ENCODE results near the gene ERICH6. TPM values are rescaled to one million over a fixed set of nuclear protein-coding genes. Genes with fewer than 3 reads are reported as not detected.

ERICH6 gene
- 1 to 10 TPM in 1 of 6 donors, not detected in 5; 2.1 TPM for total RNA-seq

GRCh38 chr3:150703756-150704344 is at the start of gene ERICH6:
Gene ERICH6 (minus strand): TSS chr3:150703920. CDS start chr3:150703898, 22 bp downstream.
- Histone ChIP-seq H3K27ac (peak within 1 kb of the TSS; percentile 80 to 88 (median 86)), H3K36me3 (no peaks in the 10 kb centered on the region), H3K27me3 (no peaks in the 10 kb centered on the region), H3K9me3 (no peaks in the 10 kb centered on the region), H3K4me3 (peak within 1 kb of the TSS; percentile 12 to 69 (median 61)), H3K4me1 (peaks cover 5 to 15% (median 11%) of the 10 kb centered on the region in 4 donors)
- DNase-seq (peak; percentile 96 to 98), ATAC-seq (ENCODE audit: low FRiP score in 2 of 2) (peak; percentile 98 to 99)
- 0% methylated on average over 35 of the region's 35 CpGs for WGBS, 2 donors
- no peak for TF ChIP-seq EP300 (IDR thresholded peaks at IDR 0.05)
- TF ChIP-seq CTCF (IDR thresholded peaks at IDR 0.05) = peak; percentile 8 to 57 (median 42)
- TF ChIP-seq POLR2AphosphoS5 (IDR thresholded peaks at IDR 0.05) = peak in 1 of 2 donors; percentile 56
- TF ChIP-seq POLR2A (IDR thresholded peaks at IDR 0.05) = peak in 2 of 4 donors; percentile 29 to 69

GRCh38 chr3:150751781-150752263 is 48.1 kb upstream of the ERICH6 start:
- H3K27me3 ChIP-seq = no peaks in the 10 kb centered on the region
- H3K4me3 ChIP-seq = no peak overlapping the region
- ATAC-seq (ENCODE audit: low FRiP score in 2 of 2) (peak; percentile 51 to 92), DNase-seq (peak in 1 of 2 donors; percentile 68)
- peaks cover 38 to 74% (median 63%) of the 10 kb centered on the region in 4 donors for H3K4me1 ChIP-seq
- peak in 1 of 4 donors; percentile 24 for TF ChIP-seq POLR2A (IDR thresholded peaks at IDR 0.05)
- no peak for TF ChIP-seq POLR2AphosphoS5 (IDR thresholded peaks at IDR 0.05)
- peak in 2 of 4 donors; percentile 2 to 35 for TF ChIP-seq EP300 (IDR thresholded peaks at IDR 0.05)
- TF ChIP-seq CTCF (IDR thresholded peaks at IDR 0.05) = no peak
- peak overlapping the region; percentile 22 to 74 (median 58) for H3K27ac ChIP-seq
- H3K36me3 ChIP-seq = peaks cover 0 to 2% (median 0%) of the 10 kb centered on the region in 4 donors
- H3K9me3 ChIP-seq = no peaks in the 10 kb centered on the region
- 63 to 73% methylated on average over 2 of the region's 2 CpGs for WGBS, 2 donors

- Histone ChIP-seq H3K4me3 (no peak overlapping the region), H3K36me3 (peaks cover 0 to 2% (median 0%) of the 10 kb centered on the region in 4 donors), H3K27ac (no peak overlapping the region), H3K9me3 (no peaks in the 10 kb centered on the region), H3K4me1 (peaks cover 41 to 85% (median 63%) of the 10 kb centered on the region in 4 donors), H3K27me3 (no peaks in the 10 kb centered on the region)
- 88% methylated on average over 6 of the region's 6 CpGs for WGBS, 2 donors
- TF ChIP-seq POLR2A (IDR thresholded peaks at IDR 0.05) (no peak), EP300 (IDR thresholded peaks at IDR 0.05) (no peak)
- no peak for ATAC-seq (ENCODE audit: low FRiP score in 2 of 2)
- no peak for DNase-seq
These were observed 45.5 kb upstream of the ERICH6 start for GRCh38 chr3:150749255-150749654.

GRCh38 chr3:150748684-150749047 is 44.9 kb upstream of the ERICH6 start:
- Histone ChIP-seq H3K27me3 (no peaks in the 10 kb centered on the region), H3K4me3 (no peak overlapping the region), H3K9me3 (no peaks in the 10 kb centered on the region), H3K36me3 (peaks cover 0 to 2% (median 0%) of the 10 kb centered on the region in 4 donors), H3K4me1 (peaks cover 41 to 90% (median 66%) of the 10 kb centered on the region in 4 donors), H3K27ac (no peak overlapping the region)
- DNase-seq (no peak), ATAC-seq (ENCODE audit: low FRiP score in 2 of 2) (no peak)
- WGBS, 2 donors = 45 to 61% methylated on average over 1 of the region's 1 CpG
- TF ChIP-seq POLR2A (IDR thresholded peaks at IDR 0.05) = no peak
- TF ChIP-seq POLR2AphosphoS5 (IDR thresholded peaks at IDR 0.05) = no peak
- no peak for TF ChIP-seq EP300 (IDR thresholded peaks at IDR 0.05)
- no peak for TF ChIP-seq CTCF (IDR thresholded peaks at IDR 0.05)

GRCh38 chr3:150747886-150748683 is 44.4 kb upstream of the ERICH6 start:
- H3K27me3 ChIP-seq = no peaks in the 10 kb centered on the region
- H3K36me3 ChIP-seq = peaks cover 0 to 2% (median 0%) of the 10 kb centered on the region in 4 donors
- H3K27ac ChIP-seq = peak overlapping the region in 3 of 4 donors; percentile 5 to 42 (median 13)
- TF ChIP-seq POLR2A (IDR thresholded peaks at IDR 0.05) (no peak), EP300 (IDR thresholded peaks at IDR 0.05) (no peak), POLR2AphosphoS5 (IDR thresholded peaks at IDR 0.05) (no peak), CTCF (IDR thresholded peaks at IDR 0.05) (no peak)
- peaks cover 41 to 89% (median 63%) of the 10 kb centered on the region in 4 donors for H3K4me1 ChIP-seq
- 63 to 73% methylated on average over 5 of the region's 5 CpGs for WGBS, 2 donors
- DNase-seq (no peak), ATAC-seq (ENCODE audit: low FRiP score in 2 of 2) (no peak)
- H3K9me3 ChIP-seq = no peaks in the 10 kb centered on the region
- H3K4me3 ChIP-seq = no peak overlapping the region
